ENCODE data around the gene KCNJ9. TPM values are rescaled to one million over a fixed set of nuclear protein-coding genes. Genes with fewer than 3 reads are reported as not detected.

Gene KCNJ9
- total RNA-seq, 1 experiment from 2014 or later = 0.09 TPM

- TF ChIP-seq, protein P1, sequence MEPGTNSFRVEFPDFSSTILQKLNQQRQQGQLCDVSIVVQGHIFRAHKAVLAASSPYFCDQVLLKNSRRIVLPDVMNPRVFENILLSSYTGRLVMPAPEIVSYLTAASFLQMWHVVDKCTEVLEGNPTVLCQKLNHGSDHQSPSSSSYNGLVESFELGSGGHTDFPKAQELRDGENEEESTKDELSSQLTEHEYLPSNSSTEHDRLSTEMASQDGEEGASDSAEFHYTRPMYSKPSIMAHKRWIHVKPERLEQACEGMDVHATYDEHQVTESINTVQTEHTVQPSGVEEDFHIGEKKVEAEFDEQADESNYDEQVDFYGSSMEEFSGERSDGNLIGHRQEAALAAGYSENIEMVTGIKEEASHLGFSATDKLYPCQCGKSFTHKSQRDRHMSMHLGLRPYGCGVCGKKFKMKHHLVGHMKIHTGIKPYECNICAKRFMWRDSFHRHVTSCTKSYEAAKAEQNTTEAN (CRISPR knock-in tag; IDR thresholded peaks at IDR 0.05) = no peak
- TF ChIP-seq ZNF671 (CRISPR knock-in tag; IDR thresholded peaks at IDR 0.05) (no peak), ZNF396 (CRISPR knock-in tag; IDR thresholded peaks at IDR 0.05; ENCODE audit: borderline replicate concordance) (no peak)
Measured at GRCh38 chr1:160082487-160082886, 1.1 kb downstream of the KCNJ9 start (continued).

GRCh38 chr1:160082926-160083325 is 1.6 kb downstream of the KCNJ9 start:
- H3K27ac Mint-ChIP-seq = no peak overlapping the region
- CTCF ChIA-PET = interaction anchor here (0.7 to 29.5 kb wide), 5 partner anchors 9 to 33 kb away, joined by 4 to 978 read pairs (median 18); partner anchors contain the start of genes IGSF8 and KCNJ10
- no peak for DNase-seq (ENCODE audit: low spot score)
- no peak for TF ChIP-seq ATF6 (CRISPR knock-in tag; IDR thresholded peaks at IDR 0.05)
- TF ChIP-seq, protein P2, sequence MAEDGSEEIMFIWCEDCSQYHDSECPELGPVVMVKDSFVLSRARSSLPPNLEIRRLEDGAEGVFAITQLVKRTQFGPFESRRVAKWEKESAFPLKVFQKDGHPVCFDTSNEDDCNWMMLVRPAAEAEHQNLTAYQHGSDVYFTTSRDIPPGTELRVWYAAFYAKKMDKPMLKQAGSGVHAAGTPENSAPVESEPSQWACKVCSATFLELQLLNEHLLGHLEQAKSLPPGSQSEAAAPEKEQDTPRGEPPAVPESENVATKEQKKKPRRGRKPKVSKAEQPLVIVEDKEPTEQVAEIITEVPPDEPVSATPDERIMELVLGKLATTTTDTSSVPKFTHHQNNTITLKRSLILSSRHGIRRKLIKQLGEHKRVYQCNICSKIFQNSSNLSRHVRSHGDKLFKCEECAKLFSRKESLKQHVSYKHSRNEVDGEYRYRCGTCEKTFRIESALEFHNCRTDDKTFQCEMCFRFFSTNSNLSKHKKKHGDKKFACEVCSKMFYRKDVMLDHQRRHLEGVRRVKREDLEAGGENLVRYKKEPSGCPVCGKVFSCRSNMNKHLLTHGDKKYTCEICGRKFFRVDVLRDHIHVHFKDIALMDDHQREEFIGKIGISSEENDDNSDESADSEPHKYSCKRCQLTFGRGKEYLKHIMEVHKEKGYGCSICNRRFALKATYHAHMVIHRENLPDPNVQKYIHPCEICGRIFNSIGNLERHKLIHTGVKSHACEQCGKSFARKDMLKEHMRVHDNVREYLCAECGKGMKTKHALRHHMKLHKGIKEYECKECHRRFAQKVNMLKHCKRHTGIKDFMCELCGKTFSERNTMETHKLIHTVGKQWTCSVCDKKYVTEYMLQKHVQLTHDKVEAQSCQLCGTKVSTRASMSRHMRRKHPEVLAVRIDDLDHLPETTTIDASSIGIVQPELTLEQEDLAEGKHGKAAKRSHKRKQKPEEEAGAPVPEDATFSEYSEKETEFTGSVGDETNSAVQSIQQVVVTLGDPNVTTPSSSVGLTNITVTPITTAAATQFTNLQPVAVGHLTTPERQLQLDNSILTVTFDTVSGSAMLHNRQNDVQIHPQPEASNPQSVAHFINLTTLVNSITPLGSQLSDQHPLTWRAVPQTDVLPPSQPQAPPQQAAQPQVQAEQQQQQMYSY (CRISPR knock-in tag; IDR thresholded peaks at IDR 0.05) = no peak
- TF ChIP-seq ZNF671 (CRISPR knock-in tag; IDR thresholded peaks at IDR 0.05) = no peak
- TF ChIP-seq ZNF416 (CRISPR knock-in tag; IDR thresholded peaks at IDR 0.05) = no peak
- no peak for TF ChIP-seq SMAD4 (CRISPR knock-in tag; IDR thresholded peaks at IDR 0.05)
- TF ChIP-seq HMGA2 (CRISPR knock-in tag; IDR thresholded peaks at IDR 0.05) = no peak
- TF ChIP-seq NR2C2 (CRISPR knock-in tag; IDR thresholded peaks at IDR 0.05) = no peak
- no peak for TF ChIP-seq GRHL2 (CRISPR knock-in tag; IDR thresholded peaks at IDR 0.05; ENCODE audit: insufficient replicate concordance, severe bottlenecking)
- TF ChIP-seq TEAD4 (CRISPR knock-in tag; IDR thresholded peaks at IDR 0.05) = no peak
- TF ChIP-seq ESRRA (CRISPR knock-in tag; IDR thresholded peaks at IDR 0.05; ENCODE audit: borderline replicate concordance) = no peak
- no peak for TF ChIP-seq ZNF263 (CRISPR knock-in tag; IDR thresholded peaks at IDR 0.05; ENCODE audit: low read depth)
- no peak for TF ChIP-seq KAT7 (CRISPR knock-in tag; IDR thresholded peaks at IDR 0.05; ENCODE audit: borderline replicate concordance)
- TF ChIP-seq SOX15 (CRISPR knock-in tag; IDR thresholded peaks at IDR 0.05) = no peak
- TF ChIP-seq, protein P3, sequence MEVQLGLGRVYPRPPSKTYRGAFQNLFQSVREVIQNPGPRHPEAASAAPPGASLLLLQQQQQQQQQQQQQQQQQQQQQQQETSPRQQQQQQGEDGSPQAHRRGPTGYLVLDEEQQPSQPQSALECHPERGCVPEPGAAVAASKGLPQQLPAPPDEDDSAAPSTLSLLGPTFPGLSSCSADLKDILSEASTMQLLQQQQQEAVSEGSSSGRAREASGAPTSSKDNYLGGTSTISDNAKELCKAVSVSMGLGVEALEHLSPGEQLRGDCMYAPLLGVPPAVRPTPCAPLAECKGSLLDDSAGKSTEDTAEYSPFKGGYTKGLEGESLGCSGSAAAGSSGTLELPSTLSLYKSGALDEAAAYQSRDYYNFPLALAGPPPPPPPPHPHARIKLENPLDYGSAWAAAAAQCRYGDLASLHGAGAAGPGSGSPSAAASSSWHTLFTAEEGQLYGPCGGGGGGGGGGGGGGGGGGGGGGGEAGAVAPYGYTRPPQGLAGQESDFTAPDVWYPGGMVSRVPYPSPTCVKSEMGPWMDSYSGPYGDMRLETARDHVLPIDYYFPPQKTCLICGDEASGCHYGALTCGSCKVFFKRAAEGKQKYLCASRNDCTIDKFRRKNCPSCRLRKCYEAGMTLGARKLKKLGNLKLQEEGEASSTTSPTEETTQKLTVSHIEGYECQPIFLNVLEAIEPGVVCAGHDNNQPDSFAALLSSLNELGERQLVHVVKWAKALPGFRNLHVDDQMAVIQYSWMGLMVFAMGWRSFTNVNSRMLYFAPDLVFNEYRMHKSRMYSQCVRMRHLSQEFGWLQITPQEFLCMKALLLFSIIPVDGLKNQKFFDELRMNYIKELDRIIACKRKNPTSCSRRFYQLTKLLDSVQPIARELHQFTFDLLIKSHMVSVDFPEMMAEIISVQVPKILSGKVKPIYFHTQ (CRISPR knock-in tag; IDR thresholded peaks at IDR 0.05) = no peak
- H3K27me3 Mint-ChIP-seq (ENCODE audit: low read depth) = peaks cover 76% of the 10 kb centered on the region
- H3K4me1 Mint-ChIP-seq = peaks cover 16% of the 10 kb centered on the region
- H3K36me3 Mint-ChIP-seq = no peaks in the 10 kb centered on the region
- peak overlapping the region; percentile 56 for H3K4me3 Mint-ChIP-seq
- no peak for ATAC-seq
- POLR2A ChIA-PET = no interaction called here
- H3K9me3 Mint-ChIP-seq = no peaks in the 10 kb centered on the region
